NOMO-1 treated with DMSO at 0.1 percent for 48 hours (cell line): ENCODE data around the gene BMS1.
"Not testable (repeated sequence)": the region's sequence is repeated elsewhere in the genome, so short reads cannot be mapped to it uniquely, and the experiment has no call there.

ENCODE experiments used
- DNase-seq: peaks from one replicate; lab custom pipeline; 2025; ENCODE audit not compliant: unreplicated experiment; lab: John Stamatoyannopoulos, UW

BMS1 gene

DNA sequence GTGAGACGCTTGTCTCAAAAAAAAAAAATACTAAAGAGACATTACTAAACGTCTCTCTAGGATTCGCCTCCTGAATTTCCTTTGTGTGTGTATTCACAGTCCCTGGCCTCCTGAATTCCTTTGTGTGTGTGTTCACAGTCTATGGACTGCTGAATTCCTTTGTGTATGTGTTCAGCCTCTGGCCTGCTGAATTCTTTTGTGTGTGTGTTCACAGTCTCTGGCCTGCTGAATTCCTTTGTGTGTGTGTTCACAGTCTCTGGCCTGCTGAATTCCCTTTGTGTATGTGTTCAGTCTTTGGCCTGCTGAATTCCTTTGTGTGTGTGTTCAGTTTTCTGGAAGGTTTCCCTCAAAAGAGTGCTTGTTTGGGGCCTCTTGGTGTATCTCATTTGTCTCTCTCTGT lies 8.2 kb downstream of the BMS1 start:
- DNase-seq, result no peak

DNA sequence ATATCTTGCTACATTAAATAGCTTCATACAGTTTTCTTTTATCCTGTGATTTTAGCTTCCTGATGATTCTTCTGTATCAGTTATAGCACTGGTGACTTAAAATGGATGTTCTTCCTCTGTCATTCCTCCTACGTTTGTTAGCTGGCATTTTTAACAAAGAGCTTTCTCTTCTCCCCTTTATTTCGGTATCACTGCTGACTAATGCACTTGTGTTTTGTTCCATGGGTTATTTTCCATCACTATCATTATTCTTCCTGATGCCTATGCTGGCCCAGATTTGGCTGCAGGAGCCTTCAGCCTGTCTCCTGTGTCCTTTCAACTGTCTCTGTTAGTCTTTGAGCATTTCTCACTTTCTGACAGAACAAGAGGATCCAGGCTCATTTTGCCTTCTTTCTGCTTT lies 13.1 kb downstream of the BMS1 start:
- no peak for DNase-seq

DNA sequence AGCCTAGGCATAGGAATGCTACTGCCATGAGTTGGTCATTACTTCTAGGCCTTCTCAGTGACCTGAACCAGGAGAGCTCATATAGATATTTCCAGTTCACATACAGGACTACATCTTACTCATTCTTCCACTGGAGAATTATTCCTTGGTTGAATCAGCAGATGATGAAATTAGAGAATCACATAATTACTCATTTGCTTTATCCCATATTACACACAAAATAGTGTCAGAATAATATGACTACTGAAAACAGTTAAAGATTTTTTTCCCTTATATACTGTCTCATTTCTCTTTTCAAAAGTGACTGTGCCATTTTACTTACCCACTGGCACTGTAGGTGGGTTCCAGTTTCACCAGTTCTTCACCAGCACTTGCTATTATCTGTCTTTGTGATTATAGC lies 18.5 kb downstream of the BMS1 start:
- no peak for DNase-seq

DNA sequence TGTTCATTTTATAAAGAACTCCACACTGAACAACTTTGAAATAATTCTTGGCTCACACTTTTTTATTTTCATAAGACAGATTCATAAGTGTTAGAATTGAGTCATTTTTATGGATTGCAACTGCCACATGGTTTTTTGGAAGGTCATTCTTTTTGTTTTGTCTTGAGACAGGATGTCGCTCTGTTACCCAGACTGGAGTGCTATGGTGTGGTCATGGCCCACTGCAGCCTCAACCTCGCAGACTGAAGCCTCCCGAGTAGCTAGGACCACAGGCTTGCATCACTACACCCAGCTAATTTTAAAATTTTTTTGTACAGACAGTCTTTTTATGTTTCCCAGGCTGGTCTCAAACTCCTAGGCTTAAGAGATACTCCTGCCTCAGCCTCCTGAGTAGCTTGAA lies 20.3 kb downstream of the BMS1 start:
- no peak for DNase-seq

DNA sequence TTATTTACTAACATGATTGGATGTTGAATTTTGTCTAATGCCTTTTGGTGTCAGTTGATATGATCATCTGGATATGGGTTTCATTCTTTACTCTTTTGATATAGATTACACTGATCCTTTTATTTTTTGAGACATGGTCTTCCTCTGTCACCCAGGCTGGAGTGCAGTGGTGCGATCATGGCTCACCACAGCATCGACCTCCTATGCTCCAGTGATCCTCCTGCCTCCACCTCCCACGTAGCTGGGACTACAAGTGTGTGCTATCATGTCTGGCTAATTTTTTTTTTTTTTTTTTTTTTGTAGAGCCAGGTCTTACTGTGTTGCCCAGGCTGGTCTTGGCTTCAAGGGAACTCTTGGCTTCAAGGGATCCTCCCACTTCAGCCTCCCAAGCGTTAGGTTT lies 27.1 kb downstream of the BMS1 start:
- DNase-seq, result no peak

DNA sequence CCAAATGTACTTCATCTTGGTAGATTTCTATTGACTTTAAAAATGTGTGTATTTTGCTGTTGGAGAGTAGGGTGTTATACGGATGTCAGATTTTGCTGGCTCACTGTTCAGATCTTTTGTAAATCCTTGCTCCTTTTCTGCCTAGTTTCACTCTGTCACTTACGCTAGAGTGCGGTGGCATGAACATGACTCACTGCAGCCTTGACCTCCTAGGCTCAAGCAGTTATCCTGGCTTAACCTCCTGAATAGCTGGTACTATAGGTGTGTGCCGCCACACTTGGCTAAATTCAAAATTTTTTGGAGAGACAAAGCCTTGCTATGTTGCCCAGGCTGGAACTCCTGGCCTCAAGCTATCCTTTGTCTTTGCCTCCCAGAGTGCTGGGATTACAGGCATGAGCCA lies 29.4 kb downstream of the BMS1 start:
- no peak for DNase-seq

DNA sequence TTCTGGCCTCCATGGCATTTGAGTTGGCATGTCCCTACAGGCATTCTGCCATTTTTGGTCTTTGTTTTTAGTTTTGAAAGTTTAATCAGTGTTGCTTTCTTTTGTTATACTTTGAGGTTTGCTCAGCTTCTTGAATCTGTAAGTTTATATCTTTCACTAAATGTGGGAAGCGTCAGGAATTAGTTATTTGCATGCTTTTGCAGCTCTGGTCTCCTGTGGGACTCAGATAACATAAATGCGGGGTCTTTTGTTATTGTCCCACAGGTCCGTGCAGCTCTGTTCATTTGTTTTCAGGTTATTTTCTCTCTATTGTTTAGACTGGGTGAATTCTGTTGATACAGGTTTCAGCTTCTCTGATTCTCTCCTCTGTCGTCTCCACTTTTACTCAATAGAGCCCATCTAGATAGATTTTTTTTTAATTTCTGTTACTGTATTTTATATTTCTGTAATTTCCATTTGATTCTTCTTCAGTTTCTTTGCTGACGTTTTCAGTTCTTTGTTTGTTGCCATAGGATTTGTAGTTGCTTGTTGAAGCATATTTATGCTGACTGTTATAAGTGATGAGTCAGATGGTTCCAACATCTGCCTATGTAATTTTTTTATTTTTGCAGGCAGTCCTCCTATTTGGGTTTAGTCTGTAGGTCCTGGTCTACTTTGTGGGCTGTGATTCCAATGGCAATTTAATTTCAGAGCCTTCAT lies 31.5 kb downstream of the BMS1 start:
- DNase-seq, result not testable (repeated sequence)

DNA sequence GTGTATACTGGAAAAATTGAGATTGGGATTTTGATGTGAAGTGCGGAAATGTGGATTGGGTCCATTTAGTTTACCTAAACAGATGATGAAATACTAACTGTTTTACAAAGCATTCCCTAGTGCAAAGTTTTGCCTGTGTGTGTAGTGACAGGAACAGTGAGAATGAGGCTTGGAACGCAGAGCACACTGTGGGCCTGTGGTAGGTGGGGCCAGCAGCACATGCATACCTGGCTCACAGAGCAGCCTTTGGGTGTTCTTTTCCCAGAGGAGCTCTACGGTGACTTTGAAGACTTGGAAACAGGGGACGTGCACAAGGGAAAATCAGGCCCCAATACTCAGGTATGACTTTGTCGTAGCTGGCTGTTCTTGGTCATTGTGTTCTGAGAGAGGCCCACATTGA lies 33.7 kb downstream of the BMS1 start:
- DNase-seq, result not testable (repeated sequence)

DNA sequence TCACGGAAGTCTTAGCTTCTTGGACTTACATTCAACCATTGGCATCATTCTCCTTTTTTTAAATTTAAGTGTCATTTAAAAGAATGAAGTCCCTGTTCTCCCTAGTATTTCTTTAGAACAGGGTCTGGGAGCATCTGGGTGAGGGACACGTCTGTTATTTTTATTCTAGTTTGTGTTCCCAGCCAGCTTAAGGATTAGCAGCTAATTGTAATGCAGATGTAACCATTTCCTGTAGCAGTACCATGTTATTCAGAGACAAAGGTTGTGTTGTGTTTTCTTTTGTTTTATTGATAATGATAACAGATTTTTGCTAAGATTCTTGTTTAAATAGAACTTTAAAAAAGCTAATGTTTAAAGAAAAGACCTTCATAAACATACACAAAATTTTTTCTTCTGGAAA lies 34.3 kb downstream of the BMS1 start:
- DNase-seq, result no peak

DNA sequence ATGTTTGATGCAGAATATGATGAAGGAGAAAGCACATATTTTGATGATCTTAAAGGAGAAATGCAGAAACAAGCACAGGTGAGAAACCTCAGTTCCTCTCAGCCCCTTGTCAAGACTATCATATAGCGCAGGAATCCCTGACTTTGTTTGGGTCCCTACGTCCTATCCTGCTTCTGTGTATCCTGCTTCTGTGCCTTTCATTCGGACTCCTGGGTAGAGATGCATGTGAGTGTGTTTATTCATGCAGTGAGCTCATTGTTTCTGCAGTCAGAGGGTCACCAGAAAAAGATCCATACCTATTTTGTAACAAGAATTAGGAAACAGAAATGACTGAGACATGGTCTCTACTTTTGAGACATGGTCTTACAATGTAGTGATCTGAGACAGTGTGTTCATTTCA lies 34.8 kb downstream of the BMS1 start:
- not testable (repeated sequence) for DNase-seq

DNA sequence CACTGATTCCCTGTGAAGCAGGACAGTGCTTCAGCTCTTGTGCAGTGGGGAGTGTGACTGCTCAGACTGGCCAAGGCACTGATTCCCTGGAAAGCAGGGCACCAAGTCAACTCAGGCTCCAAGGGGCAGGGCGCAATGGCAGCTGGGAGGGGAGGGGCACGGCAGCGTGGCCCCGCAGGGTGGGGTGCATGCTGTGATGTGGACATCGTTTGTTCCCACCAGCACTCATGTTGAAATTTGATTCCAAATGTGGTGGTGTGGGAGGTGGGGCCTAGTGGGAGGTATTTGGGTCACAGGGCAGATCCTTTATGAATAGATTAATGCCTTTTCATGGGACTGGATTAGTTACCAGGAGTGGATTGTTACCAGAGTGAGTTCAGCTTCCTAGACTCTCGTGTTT lies 44.2 kb downstream of the BMS1 start:
- DNase-seq, result not testable (repeated sequence)

DNA sequence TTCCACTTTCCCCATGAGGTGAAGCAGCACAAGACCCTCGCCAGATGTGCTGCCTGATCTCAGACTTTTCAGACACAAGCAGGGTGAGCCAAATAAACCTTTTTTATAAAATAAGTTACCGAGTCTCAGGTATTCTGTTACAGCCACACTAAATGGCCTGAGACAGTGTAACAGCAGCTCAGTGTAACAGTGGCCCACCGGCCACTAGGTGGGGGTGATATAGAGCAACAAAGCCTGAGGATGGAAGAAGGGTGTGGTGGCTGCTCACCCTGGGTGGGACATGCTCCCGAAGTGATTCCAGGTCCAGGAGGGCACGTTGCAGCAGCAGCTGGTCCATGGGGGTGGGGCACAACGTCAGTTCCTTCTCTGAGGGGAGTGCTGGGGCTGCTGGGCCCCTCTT lies 44.6 kb downstream of the BMS1 start:
- DNase-seq, result no peak

DNA sequence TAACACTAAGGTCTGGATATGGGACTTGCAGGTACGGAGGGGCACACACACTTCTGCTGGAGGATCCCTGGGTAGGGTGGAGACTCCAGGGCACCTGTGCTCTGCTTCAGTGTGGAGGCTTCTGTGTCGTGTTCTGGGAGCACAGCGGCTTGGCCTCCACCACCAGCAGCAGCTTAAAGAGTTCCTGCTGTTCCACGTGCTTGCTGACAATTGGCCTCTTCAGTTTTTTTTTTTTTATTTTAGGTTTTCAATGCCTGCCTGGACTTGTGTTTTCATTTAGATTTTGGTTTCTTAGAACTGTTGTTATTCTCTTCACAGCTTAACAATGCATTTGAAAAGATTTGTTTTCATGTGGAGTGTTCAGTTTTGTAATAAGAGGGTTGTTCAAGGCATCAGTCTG lies 45.8 kb downstream of the BMS1 start:
- DNase-seq, result not testable (repeated sequence)

DNA sequence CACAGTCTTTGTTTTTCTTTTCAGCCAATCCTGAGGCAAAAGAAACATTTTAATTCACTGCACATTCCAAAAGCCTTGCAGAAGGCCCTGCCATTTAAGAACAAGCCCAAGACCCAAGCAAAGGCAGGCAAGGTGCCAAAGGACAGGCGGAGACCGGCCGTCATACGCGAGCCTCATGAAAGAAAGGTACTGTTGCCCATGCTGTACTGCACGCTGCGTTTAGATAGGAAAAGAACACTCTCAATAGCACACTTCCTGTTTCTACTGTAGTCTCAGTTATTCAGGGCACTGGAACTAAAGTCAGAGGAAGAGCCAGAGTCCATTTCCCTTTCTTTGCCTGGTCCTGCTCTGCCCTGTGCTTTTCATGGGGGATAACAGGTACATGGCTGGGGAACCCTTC lies 47.6 kb downstream of the BMS1 start:
- DNase-seq, result no peak

DNA sequence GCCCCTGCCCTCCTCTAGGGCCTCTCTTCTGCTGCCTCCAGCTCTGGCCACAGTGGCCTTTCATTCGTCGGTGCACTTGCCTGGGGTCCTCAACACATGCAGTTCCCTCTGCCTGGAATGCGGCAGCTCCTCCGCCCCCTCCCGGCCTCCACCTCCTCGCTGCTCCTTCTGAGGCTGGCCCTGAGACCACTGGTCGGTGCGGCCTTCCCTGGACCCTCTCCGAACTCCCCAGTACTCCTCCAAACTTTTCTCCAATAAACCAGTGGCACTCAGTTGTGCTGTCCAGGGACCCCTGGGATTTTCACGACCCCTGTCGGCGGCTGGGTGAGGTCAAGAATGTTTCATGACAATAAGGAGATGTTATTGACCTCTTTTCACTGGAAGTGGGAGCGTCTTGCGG lies 53.5 kb downstream of the BMS1 start:
- no peak for DNase-seq

DNA sequence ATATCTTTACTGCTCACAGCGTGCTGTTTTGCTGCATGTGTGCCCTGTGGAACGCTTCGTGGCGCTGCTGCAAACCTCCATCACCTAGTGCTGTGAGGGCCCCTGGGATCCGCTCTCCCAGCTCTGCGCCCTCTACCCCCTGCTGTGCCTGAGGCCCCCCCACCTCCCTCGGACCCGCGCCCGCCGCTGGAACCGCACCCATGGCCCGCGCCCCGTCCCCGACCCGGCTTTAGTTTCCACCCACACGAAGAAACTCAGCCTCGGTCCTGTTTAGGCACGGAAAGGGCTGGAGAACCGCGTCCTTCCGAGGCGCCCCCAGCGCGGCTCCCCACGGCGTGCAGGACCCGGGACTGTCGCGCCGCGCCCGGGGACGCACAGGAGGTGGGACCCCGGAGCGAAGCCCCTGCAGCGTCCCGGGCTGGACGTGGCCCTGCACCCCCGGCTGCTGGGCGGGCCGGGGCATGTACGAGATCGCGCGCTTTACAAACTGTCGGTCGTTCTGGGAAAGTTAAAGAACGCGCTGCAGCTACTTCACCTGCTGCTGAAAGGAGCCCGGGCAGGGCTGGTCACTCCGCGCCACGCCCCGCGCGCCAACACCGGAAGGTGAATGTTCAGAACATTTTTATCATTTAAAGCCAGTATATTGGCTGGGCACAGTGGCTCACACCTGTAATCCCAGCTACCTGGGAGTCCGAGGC lies 54.3 kb downstream of the BMS1 start:
- no peak for DNase-seq

DNA sequence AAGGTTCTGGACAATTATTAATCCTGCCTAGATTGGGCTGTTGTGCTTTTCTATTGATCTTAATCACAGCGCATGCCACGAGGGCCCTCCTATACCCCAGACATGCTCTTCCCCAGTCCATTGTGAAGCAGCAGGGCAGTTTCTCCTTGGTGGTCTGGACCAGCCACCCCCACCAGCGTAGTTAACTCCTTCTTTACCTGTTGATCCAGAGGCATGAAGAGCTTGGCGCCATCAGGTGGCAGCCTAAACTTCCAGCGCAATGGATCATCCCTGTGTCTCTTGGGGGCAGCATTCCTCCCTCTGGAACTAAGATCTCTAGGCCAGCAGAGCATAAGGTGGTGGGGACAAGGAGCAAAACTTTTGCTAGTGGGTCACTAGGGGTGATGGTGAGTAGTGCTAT lies 62.2 kb downstream of the BMS1 start:
- DNase-seq, result not testable (repeated sequence)

DNA sequence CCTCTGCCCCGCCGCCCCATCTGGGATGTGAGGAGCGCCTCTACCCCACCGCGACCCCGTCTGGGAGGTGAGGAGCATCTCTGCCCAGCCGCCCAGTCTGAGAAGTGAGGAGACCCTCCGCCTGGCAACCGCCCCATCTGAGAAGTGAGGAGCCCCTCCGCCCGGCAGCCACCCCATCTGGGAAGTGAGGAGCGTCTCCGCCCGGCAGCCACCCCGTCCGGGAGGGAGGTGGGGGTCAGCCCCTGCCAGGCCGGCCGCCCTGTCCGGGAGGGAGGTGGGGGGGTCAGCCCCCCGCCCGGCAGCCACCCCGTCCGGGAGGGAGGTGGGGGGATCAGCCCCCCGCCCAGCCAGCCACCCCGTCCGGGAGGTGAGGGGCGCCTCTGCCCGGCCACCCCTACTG lies 64.7 kb downstream of the BMS1 start:
- DNase-seq, result not testable (repeated sequence)

DNA sequence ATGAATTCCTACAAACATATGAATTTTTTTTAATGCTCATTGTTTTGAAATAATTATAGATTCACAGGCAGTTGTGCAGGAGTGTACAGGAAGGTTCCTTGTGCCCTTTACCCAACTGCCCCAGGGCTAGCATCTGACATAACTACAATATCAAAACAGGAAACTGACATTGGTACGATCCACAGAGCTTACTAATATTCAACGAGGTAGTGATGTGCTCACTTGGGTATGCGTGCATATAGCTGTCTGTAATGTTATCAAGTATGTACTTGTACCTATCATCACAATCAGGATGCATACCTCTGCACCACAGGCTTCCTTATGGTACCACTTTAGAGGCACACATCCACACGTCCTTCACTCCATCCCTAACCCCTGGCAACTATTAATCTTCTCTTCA lies 68.3 kb downstream of the BMS1 start:
- DNase-seq, result no peak

DNA sequence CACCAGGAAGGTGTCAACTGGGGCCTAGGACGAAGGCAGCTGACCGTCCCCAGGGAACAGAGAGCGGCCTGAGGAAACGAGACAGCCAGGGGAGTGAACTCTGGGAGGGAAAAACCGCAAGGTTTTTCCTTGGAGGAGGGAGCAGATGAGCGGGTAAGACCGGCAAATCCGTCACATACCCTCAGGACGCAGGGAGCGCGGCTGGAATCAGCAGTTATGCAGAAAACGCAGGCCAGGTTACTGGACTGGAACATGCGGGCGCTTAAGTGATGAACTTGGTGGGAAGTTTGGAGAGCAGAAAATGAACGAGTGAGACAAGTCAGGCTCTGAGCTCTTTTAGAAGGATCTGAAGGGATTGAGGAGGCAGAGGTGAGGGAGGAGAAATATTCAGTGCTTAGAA lies 76.7 kb downstream of the BMS1 start:
- no peak for DNase-seq

DNA sequence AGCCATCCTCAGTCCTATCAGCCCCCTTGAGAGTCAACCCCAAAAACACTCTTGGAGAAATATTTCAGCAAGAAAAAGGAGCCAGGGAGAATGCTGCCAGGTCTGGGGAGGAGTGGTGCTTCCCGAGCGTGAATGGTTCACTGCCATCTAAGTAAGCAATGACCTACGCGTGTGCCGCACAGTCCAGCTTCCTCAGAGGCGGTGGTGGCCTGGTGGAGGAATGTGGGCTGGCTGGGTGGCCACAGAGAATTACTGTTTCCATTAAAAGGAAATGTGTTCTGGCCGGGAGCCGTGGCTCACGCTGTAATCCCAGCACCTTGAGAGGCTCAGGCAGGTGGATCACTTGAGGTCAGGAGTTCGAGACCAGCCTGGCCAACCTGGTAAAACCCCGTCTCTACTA lies 77.4 kb downstream of the BMS1 start:
- DNase-seq, result not testable (repeated sequence)

DNA sequence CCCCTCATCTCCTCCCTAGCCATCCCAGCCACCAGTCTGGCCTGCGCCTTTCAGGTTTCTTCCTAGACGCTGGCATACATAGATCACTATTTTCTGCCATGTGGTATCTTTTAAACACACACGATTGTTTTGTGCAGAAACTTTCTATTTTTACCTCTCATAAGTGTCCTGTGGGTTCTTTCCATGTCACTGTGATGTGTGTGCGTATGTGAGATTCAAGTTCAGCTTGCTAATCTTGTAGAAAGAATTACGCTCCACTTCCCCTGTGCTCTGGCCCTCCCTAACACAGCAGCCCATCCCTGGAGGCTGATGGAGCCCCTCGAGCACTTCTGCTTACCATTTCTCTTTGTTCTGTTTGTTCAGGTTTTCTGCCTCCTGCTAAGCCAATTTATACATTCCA lies 80.2 kb downstream of the BMS1 start:
- not testable (repeated sequence) for DNase-seq

DNA sequence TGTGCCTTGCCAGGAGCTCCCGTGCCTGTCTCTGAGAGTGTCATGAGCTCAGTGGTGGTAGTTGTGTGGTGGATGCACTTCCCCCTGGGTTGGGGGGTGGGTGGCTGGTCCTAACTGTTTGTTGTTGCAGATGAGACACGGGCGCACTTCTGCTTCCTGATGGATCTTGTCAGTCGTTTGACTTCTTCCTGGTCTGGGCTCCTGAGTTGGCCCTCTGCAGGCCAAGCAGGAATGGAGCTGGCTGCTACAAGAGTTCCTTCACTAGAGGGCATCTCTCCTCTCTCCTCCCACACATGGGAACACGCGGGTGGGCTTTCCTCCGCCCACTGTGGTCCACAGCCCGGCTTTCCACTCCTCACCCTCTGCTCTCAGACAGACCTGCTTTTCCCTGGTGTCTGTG lies 82.0 kb downstream of the BMS1 start:
- peak; percentile 51 for DNase-seq
